ENCODE measurements around the gene SBK1.
"Not testable (repeated sequence)": the region's sequence is repeated elsewhere in the genome, so short reads cannot be mapped to it uniquely, and the experiment has no call there.

The SBK1 gene

GRCh38 chr16:28335678-28336077 is 43.4 kb downstream of the SBK1 start:
- DNase-seq (ENCODE audit: low read depth) = not testable (repeated sequence)

GRCh38 chr16:28336940-28337710 is 44.8 kb downstream of the SBK1 start:
- DNase-seq (ENCODE audit: low read depth) = not testable (repeated sequence)

GRCh38 chr16:28338230-28338629 is 45.9 kb downstream of the SBK1 start:
- DNase-seq (ENCODE audit: low read depth) = not testable (repeated sequence)

GRCh38 chr16:28362600-28362999 is 70.3 kb downstream of the SBK1 start:
- DNase-seq (ENCODE audit: low read depth) = not testable (repeated sequence)

GRCh38 chr16:28363408-28363807 is 71.1 kb downstream of the SBK1 start, which contains the start of gene NPIPB6:
Gene NPIPB6, minus strand, starts transcription at chr16:28363508. Its CDS starts 686 bp downstream, at chr16:28362822.
- not testable (repeated sequence) for DNase-seq (ENCODE audit: low read depth)

- DNase-seq (ENCODE audit: low read depth) = not testable (repeated sequence)
These were observed 72.2 kb downstream of the SBK1 start for GRCh38 chr16:28364268-28365173.

- DNase-seq (ENCODE audit: low read depth) = not testable (repeated sequence)
These were observed 75.6 kb downstream of the SBK1 start for GRCh38 chr16:28367926-28368325.

All from activated T-cell treated with anti-CD3 and anti-CD28 coated beads for 24 hours (primary cell).